ENCODE results near the gene FREM2. TPM values are rescaled to one million over a fixed set of nuclear protein-coding genes. Genes with fewer than 3 reads are reported as not detected.

The FREM2 gene
- total RNA-seq, 3 donors from 2014 or later (not counting 1 experiment from before 2014, with no cell fraction given), result not detected

DNA sequence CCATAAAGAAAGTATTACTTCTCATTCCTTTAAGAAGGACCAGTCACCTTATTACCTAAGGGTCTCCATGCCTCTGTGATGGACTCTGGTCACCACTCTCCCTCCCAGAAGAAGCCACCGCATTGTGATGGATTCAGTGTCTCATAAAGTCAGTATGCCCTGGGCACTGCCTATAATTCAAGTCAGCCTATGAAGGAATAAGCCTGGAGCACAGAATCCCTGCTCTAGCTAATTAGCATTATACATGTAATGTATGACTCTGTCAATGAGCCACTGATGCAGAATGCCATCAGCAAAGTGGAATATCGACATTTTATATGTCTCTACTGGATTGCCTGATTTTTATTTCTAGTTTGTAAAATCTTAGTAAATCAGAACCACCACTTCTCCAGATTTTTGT lies 14.9 kb upstream of the FREM2 start:
- DNase-seq (no peak), ATAC-seq (no peak)
- intact Hi-C loops (cut with micrococcal nuclease), result no loop called here
- no peaks in the 10 kb centered on the region for H3K4me1 ChIP-seq (ENCODE audit: control insufficient read depth, insufficient read depth, low read length)
- TF ChIP-seq, protein P1, sequence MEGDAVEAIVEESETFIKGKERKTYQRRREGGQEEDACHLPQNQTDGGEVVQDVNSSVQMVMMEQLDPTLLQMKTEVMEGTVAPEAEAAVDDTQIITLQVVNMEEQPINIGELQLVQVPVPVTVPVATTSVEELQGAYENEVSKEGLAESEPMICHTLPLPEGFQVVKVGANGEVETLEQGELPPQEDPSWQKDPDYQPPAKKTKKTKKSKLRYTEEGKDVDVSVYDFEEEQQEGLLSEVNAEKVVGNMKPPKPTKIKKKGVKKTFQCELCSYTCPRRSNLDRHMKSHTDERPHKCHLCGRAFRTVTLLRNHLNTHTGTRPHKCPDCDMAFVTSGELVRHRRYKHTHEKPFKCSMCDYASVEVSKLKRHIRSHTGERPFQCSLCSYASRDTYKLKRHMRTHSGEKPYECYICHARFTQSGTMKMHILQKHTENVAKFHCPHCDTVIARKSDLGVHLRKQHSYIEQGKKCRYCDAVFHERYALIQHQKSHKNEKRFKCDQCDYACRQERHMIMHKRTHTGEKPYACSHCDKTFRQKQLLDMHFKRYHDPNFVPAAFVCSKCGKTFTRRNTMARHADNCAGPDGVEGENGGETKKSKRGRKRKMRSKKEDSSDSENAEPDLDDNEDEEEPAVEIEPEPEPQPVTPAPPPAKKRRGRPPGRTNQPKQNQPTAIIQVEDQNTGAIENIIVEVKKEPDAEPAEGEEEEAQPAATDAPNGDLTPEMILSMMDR (IDR thresholded peaks at IDR 0.05), result no peak
- no peaks in the 10 kb centered on the region for H3K36me3 Mint-ChIP-seq
- no peak overlapping the region for H3K4me3 ChIP-seq (ENCODE audit: low read length)
- H3K27ac Mint-ChIP-seq, result no peak overlapping the region
- no peaks in the 10 kb centered on the region for H3K27me3 ChIP-seq (ENCODE audit: control insufficient read depth, insufficient read depth, low read length)
- H3K27ac ChIP-seq (ENCODE audit: low read length), result no peak overlapping the region
- no peaks in the 10 kb centered on the region for H3K9me3 ChIP-seq (ENCODE audit: control insufficient read depth, insufficient read depth, low read length)
- H3K9me3 Mint-ChIP-seq, result peaks cover 5 to 16% of the 10 kb centered on the region in 2 donors
- no peaks in the 10 kb centered on the region for H3K4me1 Mint-ChIP-seq
- H3K4me3 Mint-ChIP-seq, result no peak overlapping the region
- H3K27me3 Mint-ChIP-seq (ENCODE audit: low read depth in 2 of 2), result no peaks in the 10 kb centered on the region
- no peaks in the 10 kb centered on the region for H3K36me3 ChIP-seq (ENCODE audit: control insufficient read depth, insufficient read depth, low read length)
- 78% methylated on average over 2 of the region's 2 CpGs for WGBS (ENCODE audit: insufficient coverage)

DNA sequence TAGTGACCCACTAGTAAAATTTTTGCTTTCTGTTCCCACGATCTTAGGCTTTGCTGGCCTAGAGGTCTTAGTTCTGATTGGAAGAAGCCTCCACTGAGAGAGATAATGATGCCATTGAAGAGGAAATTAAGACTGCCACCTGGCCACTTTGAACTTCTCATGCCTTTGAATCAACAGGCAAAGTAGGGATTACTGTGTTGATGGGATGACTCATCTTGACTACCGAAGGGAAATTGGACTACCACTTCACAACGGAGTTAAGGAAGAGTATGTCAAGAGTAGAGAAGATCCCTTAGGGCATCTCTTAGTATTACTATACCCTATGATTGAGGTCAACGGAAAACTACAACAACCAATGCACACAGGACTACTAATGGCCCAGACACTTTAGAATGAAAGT lies 12.7 kb upstream of the FREM2 start:
- TF ChIP-seq, protein P1 (IDR thresholded peaks at IDR 0.05), result no peak

DNA sequence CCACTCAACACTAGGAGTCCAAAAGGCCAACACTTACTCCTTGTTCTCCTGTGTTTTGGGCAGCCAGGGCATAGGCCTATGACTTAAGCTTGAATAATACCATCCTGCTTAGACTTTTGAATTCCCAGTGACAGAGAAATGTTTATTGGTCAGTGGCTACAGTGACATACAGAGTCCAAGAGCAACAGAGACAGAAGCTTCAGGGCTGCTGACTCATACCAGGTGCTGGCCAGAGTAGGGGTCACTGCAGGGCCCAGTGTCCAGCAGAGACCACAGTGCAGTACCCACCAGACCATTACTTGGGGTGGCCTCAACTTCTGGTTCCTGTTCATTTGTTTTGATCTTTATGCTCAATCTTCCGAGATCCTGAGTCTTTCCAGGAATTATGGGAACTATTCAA lies 6.0 kb upstream of the FREM2 start:
- WGBS (ENCODE audit: insufficient coverage), result 100% methylated on average over 1 of the region's 1 CpG
- ATAC-seq (no peak), DNase-seq (no peak)
- Mint-ChIP-seq H3K4me3 (no peak overlapping the region), H3K9me3 (peaks cover 3 to 4% of the 10 kb centered on the region in 2 donors), H3K36me3 (no peaks in the 10 kb centered on the region), H3K4me1 (no peaks in the 10 kb centered on the region), H3K27ac (no peak overlapping the region), H3K27me3 (ENCODE audit: low read depth in 2 of 2) (peaks cover 3 to 6% of the 10 kb centered on the region in 2 donors)
- no peak overlapping the region for H3K4me3 ChIP-seq (ENCODE audit: low read length)
- H3K9me3 ChIP-seq (ENCODE audit: control insufficient read depth, insufficient read depth, low read length), result no peaks in the 10 kb centered on the region
- no peaks in the 10 kb centered on the region for H3K27me3 ChIP-seq (ENCODE audit: control insufficient read depth, insufficient read depth, low read length)
- H3K4me1 ChIP-seq (ENCODE audit: control insufficient read depth, insufficient read depth, low read length), result no peaks in the 10 kb centered on the region
- H3K27ac ChIP-seq (ENCODE audit: low read length), result no peak overlapping the region
- no peaks in the 10 kb centered on the region for H3K36me3 ChIP-seq (ENCODE audit: control insufficient read depth, insufficient read depth, low read length)
- intact Hi-C loops (cut with micrococcal nuclease), result no loop called here
- TF ChIP-seq, protein P1 (IDR thresholded peaks at IDR 0.05), result no peak

More for the DNA sequence above, 12.7 kb upstream of the FREM2 start:
- ATAC-seq (no peak), DNase-seq (no peak)
- no peaks in the 10 kb centered on the region for H3K9me3 ChIP-seq (ENCODE audit: control insufficient read depth, insufficient read depth, low read length)
- H3K4me1 ChIP-seq (ENCODE audit: control insufficient read depth, insufficient read depth, low read length), result no peaks in the 10 kb centered on the region
- intact Hi-C loops (cut with micrococcal nuclease), result no loop called here
- no peak overlapping the region for H3K4me3 Mint-ChIP-seq
- peaks cover 7 to 9% of the 10 kb centered on the region in 2 donors for H3K9me3 Mint-ChIP-seq
- 50% methylated on average over 2 of the region's 4 CpGs for WGBS (ENCODE audit: insufficient coverage)
- no peak overlapping the region for H3K27ac ChIP-seq (ENCODE audit: low read length)
- no peaks in the 10 kb centered on the region for H3K36me3 ChIP-seq (ENCODE audit: control insufficient read depth, insufficient read depth, low read length)
- no peak overlapping the region for H3K4me3 ChIP-seq (ENCODE audit: low read length)
- no peaks in the 10 kb centered on the region for H3K27me3 Mint-ChIP-seq (ENCODE audit: low read depth in 2 of 2)
- no peaks in the 10 kb centered on the region for H3K36me3 Mint-ChIP-seq
- no peak overlapping the region for H3K27ac Mint-ChIP-seq
- no peaks in the 10 kb centered on the region for H3K27me3 ChIP-seq (ENCODE audit: control insufficient read depth, insufficient read depth, low read length)
- no peaks in the 10 kb centered on the region for H3K4me1 Mint-ChIP-seq

DNA sequence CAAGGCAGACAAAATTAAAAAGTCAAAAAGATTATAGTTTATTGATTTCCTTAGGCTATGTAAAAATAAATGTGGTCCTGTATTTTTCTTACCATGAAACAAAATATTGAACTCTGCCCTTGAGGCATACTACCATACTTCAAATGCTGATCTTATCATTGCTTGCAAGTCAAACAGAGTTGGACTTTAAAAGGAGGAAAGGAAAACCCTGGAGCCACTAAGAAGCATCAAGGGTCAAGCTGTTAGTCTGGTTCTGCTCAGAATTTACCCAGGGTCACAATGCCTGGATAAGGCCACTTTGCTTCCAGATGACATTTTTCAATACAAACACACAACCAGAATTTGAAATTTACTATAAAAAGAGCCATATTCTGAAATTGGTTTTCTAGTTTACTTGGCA lies 2.2 kb upstream of the FREM2 start:
- peaks cover 2% of the 10 kb centered on the region for H3K27me3 ChIP-seq (ENCODE audit: control insufficient read depth, insufficient read depth, low read length)
- H3K9me3 ChIP-seq (ENCODE audit: control insufficient read depth, insufficient read depth, low read length), result no peaks in the 10 kb centered on the region
- no peak overlapping the region for H3K4me3 Mint-ChIP-seq
- H3K36me3 Mint-ChIP-seq, result no peaks in the 10 kb centered on the region
- H3K27ac ChIP-seq (ENCODE audit: low read length), result no peak overlapping the region
- ATAC-seq (no peak), DNase-seq (no peak)
- no peaks in the 10 kb centered on the region for H3K4me1 ChIP-seq (ENCODE audit: control insufficient read depth, insufficient read depth, low read length)
- TF ChIP-seq, protein P1 (IDR thresholded peaks at IDR 0.05), result no peak
- H3K36me3 ChIP-seq (ENCODE audit: control insufficient read depth, insufficient read depth, low read length), result no peaks in the 10 kb centered on the region
- H3K4me3 ChIP-seq (ENCODE audit: low read length), result no peak overlapping the region
- no peaks in the 10 kb centered on the region for H3K4me1 Mint-ChIP-seq
- H3K9me3 Mint-ChIP-seq, result no peaks in the 10 kb centered on the region
- no peak overlapping the region for H3K27ac Mint-ChIP-seq
- intact Hi-C loops (cut with micrococcal nuclease), result no loop called here
- peaks cover 3 to 9% of the 10 kb centered on the region in 2 donors for H3K27me3 Mint-ChIP-seq (ENCODE audit: low read depth in 2 of 2)

All from natural killer cell (primary cell).